GM19328 (cell line): ENCODE measurements around the gene TMED3.

Source experiments
- ATAC-seq: cut with Tn5 transposase; IDR thresholded peaks from one replicate; pipeline ENCODE4 v1.9.1; 2021; ENCODE audit warnings: mild to moderate bottlenecking, moderate library complexity; ENCODE audit not compliant: unreplicated experiment

TMED3 gene

DNA sequence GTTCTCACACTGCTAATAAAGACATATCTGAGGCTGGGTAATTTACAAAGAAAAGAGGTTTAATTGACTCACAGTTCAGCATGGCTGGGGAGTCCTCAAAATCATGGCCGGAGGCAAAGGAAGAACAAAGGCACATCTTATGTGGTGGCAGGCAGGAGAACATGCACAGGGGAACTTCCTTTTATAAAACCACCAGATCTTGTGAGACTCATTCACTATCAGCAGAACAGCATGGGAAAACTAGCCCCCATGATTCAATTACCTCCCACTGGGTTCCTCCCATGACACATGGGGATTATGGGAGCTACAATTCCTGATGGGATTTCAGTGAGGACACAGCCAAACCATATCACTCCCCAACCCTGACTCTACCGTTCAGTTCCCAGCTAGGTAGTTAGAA is 61.5 kb downstream of the TMED3 start:
- no peak for ATAC-seq
